Iris pigment epithelial cell (primary cell): Measurements from ENCODE around the gene IGF1R.

Source experiments
- DNase-seq: peaks from one replicate; pipeline ENCODE4 v3.0.0-alpha.2; 2011; ENCODE audit warnings: low read depth

Gene IGF1R

DNA sequence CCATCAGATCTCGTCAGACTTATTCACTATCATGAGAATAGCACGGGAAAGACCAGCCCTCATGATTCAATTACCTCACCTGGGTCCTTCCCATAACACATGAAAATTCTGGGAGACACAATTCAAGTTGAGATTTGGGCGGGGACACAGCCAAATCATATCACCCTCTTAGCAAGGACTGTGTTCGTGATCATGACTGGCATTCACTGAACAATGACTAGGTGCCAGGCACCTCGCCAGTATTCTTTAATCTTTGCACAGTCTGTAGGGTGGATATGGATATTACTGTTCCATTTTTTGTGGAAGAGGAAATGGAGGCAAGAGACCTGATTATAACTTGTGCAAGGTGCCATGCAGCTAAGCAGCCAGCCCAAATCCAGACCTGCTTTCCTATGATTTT is 77.5 kb downstream of the IGF1R start:
- no peak for DNase-seq

DNA sequence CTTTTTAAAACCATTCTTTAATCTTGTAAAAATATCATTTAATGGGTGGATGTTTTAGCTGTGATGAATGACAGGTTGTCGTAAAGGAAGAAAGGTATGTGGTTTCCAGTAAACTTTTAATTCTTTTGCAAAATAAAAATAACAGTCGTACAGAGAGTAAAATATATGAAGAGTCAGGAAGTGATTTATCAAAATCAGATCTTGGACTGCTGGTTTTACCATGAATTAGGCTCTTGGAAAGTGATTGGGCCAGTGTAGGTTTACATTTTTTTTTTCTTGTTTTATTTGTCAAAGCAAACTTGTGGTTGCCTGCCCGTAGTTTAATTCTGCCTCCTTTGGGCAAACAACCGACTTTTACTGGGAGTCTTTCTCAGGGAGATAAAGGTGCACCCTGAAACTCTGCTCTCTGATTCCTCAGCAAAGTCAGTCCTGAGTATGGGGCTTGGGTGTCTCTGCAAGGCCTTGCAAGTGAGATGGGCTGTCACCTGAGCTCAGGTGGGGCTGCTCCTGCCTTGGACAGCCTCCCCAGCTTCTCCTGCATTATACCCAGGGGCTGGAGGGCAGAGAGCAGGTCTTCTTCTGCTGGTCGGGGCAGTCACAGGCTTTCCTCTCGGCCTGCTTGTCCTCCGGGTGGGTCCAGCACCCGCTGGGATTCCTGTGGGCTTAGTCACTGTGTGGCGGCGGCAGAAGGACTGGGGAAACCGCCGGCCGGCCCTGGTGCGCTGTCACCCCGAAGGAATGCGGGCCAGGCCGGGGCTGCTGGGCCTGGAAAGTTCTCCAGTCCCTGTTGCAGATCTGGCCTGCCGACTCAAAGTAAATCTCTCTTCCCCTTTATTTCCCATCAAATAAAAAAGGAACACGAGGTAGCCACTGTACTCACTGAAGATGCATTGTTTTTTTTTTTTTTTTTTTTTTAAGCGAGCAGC is 79.0 kb downstream of the IGF1R start:
- peak; percentile 99 for DNase-seq

DNA sequence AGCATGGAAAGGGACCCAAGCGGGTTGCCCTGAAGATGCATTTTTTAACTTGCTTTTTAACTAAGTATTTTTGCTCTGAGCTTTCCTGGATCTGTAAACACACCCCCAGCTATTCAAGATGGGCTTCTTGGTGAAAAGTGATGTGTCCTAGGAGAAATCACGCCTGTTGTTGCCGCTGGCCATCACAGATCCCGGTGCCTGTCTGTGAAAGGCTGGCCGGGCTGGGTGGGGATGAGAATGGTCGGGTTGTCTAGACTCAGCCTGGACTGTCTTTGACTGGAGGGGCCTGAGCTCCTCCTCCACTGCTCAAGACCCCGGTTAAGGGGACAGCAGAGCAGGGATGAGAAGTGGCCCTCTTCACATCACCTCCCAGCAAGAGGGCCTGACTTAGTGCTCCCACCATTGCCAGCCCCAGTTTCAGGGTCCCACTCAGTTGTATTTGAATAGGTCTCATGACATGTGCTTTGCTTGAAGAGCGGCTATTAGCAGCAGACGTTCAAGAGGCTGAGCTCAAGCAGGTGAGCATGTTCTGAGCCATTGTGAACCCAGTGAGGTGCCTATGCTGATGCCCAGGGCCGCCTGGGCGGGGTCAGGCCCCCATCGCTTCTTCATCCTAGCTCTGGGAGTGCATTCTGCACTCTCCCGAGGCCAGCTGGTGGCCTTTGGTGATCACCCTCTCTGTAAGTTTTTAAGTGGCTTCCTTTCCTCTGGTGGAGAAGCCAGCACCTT is 79.9 kb downstream of the IGF1R start:
- no peak for DNase-seq

DNA sequence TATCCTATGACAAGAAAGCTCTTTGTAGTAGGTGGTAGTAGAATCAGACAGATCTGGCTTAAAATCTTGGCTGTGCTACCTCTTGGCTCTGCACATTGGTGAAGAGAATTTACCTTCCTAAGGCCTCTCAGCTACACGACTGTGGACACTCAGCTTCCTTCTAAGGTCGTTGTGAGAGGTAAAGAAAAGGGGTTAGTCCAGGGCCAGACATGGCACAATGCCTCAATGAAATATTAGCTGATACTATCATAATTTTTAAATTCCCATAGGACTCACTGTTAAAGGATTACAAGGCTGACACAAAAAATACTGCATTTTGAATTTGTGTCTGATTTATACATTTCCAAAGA is 80.4 kb downstream of the IGF1R start:
- DNase-seq: no peak

DNA sequence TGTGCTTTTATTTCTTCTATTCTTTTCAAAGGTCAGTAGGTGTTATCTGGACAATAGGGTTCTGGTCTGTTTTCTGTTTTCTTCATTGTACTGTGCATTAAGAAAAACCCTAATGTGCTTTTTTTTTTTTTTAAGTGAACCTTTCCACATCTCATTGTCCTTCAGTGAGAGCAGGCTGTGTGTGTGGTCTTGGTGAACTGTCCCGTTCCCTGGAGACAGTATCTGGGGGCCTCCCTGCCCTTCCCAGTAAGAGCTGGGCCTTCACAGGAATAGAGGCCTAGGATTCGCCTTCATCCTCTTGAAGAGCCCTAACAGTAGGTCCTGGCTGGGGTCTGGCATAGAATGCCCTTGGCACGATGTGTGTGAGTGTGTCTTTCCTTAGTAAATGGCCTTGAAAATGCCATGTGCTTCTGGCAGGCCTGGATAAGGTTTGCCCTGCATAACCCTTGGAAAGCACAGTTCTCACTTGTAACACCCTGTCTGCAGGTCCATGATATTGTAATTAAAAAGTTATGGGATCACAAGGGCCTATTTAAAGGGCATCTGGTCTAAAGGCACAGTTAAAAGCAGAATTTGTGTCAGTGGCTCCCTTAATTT is 81.2 kb downstream of the IGF1R start:
- DNase-seq: no peak

DNA sequence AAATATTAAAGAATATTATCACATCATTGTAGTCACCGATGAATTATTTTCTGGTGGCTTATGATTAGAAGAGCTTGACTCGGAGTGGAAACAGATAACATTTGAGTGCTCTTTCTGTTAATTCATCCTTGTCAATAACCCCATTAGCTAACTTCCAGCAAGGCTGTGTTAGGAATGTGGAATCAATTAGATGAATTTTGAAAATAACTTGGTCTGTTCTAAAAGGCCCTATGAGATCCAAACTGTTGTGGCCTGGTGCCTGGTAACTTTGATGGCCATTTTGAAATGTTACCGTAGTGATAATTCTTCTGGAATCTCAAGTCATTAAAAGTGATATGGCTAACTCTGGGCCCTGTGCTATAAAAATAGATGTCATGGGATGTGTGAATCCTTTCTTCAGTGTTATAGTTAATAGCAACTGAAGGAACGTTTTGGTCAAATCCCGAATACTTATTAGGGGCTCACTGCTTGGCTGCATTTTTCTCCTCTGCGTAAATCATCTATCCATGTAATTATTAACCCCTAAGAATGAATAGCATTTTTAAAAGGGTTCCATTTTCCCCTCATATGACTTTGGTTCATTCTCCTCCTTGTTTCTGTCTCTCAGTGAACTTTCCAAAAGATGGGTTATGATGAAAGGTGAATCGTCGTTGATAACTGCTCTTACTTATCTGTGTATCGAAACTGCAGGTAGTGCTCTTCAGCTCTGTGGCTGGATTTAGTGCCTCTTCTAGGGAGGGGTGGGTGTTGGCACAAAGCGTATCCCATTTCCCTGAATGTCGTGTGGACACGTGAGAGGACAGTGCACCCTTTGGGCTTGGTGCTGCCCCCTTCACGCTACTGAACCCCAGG is 82.7 kb downstream of the IGF1R start:
- DNase-seq: no peak

DNA sequence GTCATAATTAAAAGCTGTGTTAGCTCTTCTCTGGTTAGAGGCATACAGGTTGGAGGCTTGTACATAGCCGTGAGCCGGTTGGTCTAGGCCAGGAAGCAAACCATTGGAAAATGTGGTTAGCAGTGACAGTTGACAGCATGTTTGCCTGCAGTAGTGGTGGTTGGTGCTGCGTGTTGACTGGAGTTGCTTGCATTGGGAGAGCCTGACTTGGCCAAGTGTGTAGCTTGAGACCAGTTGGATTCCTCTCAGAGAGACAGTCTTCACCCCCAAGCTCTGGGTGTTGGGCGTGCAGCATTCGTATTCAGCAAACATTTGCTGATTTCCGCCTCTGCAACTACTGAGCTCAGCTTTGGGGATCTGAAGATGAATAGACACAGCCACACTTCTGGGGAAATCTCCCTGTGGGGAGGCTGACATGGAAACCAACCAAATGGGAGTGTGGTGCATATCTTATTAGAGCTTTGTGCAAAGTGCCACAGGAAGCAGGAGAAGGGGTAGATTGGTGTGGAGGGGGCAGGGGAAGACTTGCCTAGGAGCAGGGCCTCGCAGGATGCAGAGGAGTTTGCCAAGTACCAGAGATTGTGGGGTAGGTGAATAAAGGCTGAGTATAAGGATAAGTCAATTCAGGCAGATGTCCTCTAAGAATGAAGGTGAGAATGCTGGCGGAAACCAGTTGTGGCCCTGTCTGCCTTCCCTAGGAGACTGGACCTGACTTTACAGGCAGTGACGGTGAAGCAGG is 83.5 kb downstream of the IGF1R start:
- DNase-seq: no peak

DNA sequence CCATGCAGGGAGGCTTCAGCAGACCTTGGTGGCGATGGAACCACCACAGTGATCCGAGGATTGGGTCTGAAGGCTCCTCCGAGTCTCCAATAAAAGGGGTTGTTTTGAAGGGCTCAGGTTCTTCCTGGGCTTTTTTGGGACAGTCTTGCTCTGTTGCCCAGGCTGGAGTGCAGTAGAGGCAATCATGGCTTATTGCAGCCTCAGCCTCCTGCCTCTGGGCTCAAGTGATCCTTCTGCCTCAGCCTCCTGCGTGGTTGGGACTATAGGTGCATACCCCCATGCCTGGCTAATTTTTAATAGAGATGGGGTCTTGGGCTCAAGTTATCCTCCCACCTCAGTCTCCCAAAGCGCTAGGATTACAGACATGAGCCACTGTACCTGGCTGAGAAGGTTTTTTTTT is 84.8 kb downstream of the IGF1R start:
- DNase-seq: no peak

DNA sequence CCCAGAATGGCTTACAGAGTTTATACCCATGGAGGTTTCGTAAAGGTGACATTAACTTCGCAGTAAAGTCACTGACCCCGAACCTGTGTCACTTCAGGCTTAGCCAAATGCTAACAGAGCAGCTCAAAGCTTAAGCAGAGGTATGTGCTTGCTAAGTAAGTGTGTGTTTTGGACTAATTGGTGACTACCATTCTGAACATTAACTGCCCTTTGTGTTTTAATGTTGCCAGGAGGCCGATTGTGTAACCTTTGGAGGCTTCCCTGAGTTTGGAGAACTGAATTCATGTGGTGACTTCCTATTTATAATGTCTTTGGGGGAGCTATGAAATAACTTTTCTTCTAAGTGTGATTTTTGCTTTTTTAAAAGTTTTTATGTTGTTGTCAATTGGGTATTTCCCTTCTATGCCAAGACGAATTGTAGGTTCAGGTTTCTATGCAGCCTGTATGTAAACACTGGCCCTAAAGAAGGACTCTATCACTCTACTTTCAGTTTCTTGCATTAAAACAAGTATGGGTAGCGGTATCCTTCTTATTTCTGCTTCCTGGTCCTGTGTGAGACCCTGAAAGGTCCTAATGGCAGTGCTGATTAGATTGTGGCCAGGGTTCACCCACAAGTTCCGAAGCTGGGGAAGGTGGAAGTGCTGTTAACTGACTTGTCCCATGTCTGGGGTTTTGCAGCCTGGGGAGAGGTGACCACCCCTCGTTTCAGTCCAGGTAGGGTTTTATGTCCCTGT is 86.3 kb downstream of the IGF1R start:
- DNase-seq: peak; percentile 62

DNA sequence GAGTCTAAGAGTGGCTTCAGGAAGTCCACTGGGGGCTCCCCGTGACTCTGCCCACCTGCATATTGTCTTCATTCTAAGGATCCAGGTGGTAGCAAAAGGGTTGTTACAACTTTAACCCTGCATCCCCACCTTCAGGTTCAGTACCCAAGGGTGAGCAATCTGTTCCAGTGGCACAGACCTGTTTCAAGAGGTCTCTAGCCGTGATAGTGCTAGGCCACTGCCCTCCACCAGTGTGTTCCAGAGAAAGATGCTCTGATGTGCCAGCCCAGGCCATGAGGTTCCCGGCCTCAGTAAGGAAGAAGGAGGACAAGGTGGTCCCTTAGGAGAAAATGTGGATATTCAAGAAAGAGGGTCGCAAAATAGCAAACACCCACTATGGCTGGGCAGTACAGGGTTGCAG is 87.0 kb downstream of the IGF1R start:
- DNase-seq: no peak

DNA sequence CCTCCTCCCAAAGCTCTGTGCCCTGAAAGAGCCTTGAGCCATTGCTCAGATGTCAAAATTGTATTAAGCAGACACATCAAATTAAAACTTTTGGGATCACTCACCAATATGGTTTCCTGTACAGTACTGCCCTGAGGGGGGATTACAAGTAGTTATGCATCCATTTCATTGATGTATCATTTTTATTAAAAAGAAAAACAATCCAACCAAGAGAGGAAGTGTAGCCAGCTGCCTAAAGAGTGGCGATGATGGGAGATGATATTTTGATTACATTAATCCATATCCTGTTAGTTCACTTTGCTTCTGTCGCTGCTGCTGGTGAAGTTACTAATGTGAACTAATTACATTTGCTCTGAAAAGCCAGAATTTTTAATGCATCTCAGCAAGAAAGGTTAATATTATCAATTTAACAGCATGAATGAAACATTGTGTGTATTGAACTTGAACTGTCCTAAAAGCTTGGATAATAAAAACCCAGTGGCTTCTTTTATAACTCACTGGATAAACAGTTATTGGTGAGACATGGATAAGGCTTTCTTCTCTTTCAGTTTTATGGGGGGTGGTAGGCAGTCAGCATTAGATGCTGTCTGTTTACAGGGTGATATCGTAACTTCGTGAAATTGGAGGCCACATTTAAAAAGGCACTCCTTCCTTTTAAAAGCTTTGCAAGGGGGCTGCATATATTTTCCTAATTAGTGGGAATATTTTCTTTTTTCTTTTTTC is 87.7 kb downstream of the IGF1R start:
- DNase-seq: no peak

DNA sequence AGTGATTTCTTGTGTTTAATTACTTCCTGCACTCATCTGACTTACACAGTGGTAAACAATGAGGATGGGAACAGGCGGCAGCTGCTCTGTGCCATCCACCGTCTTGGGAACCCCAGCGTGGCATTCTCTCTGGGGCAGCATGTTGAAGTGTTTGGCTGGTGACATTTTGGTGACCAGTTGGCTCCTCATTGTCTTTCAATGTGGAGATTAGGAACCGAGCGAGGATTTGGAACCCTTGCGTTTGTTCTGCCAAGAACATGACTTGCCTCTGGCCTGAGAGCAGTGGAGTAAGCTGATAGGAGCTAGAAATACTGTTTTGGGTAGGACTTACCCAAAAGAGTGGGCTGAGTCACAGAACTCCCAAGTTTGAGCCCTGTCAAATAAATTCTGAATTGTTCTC is 88.8 kb downstream of the IGF1R start:
- DNase-seq: no peak

DNA sequence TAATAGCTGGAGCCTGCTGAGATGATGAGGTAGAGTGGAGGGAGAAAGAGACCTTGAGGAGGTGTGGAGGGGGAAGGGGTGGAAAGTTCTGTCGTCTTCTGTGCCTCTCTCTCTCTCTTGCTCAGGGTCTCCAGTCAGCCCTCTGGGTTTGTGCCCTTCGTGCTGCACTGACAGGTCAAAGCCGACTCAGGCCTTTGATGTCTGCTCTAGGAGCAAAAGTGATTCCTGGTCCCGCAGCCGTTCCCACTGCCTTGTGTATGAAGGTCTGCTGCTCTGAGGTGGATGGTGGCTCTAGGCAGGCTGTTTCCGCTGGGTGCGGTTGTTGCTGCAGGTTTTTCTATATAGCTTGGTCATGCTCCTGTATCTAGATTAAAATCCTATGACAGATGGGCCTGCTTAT is 89.4 kb downstream of the IGF1R start:
- no peak for DNase-seq

DNA sequence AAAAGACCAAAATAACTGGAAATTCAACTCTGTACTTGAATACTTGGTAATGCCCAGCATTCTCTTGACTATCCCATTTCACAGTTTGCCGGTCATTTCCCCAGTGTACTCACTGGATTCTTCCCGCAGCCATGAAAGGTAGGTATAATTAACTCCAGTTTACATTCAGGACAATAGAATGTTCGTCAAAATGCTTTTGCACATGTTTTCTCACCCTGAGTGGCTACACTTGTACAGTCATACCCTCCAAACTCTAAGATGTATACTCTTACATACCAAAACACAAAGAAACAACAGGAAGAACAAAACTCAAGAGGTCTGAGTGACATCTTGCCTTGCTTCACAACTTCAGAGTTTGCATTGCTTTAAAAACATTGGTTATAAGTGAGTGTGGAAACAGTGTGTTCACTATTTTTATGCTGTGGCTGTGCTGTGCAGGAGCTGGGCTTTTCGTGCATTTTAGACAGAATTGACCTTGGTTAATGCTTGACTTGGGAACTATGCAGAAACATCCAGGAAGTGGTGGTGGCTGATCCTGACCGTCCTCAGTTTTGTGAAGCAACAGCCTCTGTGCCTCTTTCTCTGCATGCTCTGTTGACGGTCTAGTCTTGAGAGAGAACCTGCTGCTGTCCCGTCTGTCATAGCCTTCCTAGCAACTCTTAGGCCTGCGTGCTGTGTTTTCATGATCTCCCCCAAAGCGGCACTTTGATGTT is 90.5 kb downstream of the IGF1R start:
- no peak for DNase-seq

DNA sequence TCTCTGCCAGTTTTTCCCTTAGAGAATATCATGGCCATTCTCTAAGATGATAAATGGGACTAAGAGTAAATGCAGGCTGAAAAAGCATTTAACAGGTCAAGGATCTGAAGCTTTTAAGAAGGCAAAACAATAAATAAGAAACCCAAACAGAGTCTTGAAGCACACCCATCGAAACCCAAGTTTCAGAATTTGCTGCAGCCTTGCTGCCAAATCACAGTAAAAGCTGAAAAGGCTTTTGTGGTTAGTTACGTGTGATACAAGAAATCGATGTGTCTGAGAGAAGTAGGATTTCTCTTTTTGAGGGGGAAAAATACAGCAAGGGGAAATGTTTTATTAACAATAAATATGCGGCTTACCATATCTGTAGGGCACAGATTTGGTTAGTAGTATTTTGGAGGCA is 92.0 kb downstream of the IGF1R start:
- no peak for DNase-seq

DNA sequence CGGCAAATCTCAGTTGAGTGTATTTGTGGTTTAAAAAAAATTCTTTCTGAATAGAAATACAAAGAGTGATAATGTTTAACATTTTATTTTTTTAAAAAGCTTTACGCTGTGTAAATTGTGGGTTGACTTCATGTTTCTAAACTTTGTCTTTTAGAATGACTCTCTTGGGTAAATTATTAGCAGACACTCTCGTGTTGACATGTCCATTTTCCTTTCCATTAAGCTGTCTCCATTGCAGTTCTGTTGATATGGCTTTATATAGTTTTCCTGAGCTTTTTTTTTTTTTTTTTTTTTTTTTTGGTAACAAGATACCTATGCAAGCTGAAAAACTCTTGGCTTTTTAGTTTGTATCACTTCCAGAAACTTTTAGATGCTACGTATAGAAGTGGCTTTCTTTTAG is 92.6 kb downstream of the IGF1R start:
- no peak for DNase-seq

DNA sequence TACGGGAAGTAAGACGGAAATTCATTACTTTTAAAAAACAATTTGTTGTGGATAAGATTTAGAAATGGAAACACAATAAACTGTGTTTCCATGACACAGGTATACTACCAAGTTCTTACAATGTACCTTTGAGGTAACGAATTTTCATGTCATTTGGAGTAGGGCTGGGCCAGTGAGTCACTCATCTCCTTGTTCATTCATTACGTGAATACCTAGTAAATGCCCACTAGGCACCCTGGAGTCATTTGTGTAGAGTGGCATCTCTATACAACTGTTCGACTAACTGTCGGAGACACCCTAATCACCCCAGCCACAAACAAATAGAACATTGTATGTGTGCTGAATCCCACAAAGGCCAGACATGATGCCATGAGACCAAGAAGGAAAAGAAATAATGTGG is 94.8 kb downstream of the IGF1R start:
- DNase-seq: no peak

DNA sequence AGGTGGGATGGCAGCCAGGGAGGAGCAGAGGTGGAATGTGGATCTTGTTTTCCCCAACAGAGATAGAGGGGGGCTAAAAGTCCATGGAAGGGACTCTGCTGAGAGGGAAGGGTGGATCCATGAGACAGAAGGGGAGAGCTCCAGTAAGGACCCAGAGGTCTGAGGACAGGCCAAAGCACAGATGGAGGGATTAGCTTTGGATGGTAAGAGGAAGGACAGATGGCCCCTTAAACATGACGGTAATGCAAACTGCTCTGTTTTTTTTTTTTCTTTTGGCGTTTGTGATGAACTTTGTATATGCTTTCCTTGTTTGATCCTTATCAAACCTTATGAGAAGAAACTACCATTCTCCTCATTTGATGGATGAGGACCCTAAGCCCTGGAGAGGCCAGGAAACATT is 96.2 kb downstream of the IGF1R start:
- no peak for DNase-seq

DNA sequence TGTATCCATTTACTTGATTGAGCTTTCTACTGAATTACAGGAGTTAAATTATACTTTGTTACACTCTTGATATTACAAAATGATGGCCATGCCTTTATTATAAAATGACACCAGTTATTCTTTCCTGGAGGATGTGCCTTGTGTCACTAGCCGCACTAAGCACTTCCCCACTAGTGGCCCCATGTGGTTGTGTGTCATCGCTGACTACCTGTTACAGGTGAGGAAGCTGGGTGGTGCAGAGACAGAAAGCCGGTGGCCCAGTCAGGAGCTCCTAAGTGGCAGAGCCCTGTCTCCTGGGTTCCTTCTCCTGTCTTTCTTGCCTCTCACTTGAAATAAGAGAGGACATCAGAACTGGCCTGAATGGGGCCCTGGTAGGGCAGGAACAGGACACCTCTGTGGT is 96.8 kb downstream of the IGF1R start:
- DNase-seq: no peak
